Liver (tissue), 9 donors: Measurements from ENCODE around the gene ANKRD27. TPM values are rescaled to one million over a fixed set of nuclear protein-coding genes. Genes with fewer than 3 reads are reported as not detected.

ENCODE experiments used
- DNase-seq: peaks from one replicate; pipeline ENCODE4 v3.0.0-alpha.2; 2017; ENCODE audit warnings: low spot score
- H3K27ac ChIP-seq, 2 donors: one replicate each; pipeline ENCODE4 v1.7.0; 2013; ENCODE audit warnings: inconsistent platforms in 2 of 2, low read length in 2 of 2, control low read depth in 1 of 2, low read depth in 1 of 2, mild to moderate bottlenecking in 1 of 2
- H3K27me3 ChIP-seq, 4 donors: one replicate each; pipeline versions ENCODE4 v1.6.1 to v1.7.0; 2013; ENCODE audit warnings: low read length in 3 of 4, inconsistent platforms in 1 of 4, mild to moderate bottlenecking in 1 of 4, moderate library complexity in 1 of 4; ENCODE audit not compliant: control insufficient read depth in 4 of 4, insufficient read depth in 4 of 4
- H3K36me3 ChIP-seq, 4 donors: one replicate each; pipeline versions ENCODE4 v1.6.1 to v1.7.0; 2013; ENCODE audit warnings: low read length in 3 of 4, mild to moderate bottlenecking in 3 of 4, low read depth in 1 of 4, moderate library complexity in 1 of 4; ENCODE audit not compliant: control insufficient read depth in 4 of 4, insufficient read depth in 3 of 4
- H3K4me1 ChIP-seq, 4 donors: one replicate each; pipeline versions ENCODE4 v1.6.1 to v1.7.0; 2013; ENCODE audit warnings: low read length in 3 of 4, mild to moderate bottlenecking in 3 of 4, moderate library complexity in 1 of 4; ENCODE audit not compliant: control insufficient read depth in 4 of 4, insufficient read depth in 4 of 4
- H3K4me3 ChIP-seq, 3 donors: one replicate each; pipeline versions ENCODE4 v1.6.1 to v1.7.0; 2013; ENCODE audit warnings: low read length in 3 of 3, control low read depth in 1 of 3, low read depth in 1 of 3, mild to moderate bottlenecking in 1 of 3
- H3K9ac ChIP-seq, 2 donors: one replicate each; pipeline ENCODE4 v1.7.0; 2013; ENCODE audit warnings: low read length in 2 of 2, mild to moderate bottlenecking in 2 of 2, moderate library complexity in 2 of 2, control low read depth in 1 of 2, low read depth in 1 of 2
- H3K9me3 ChIP-seq, 4 donors: one replicate each; pipeline versions ENCODE4 v1.6.1 to v1.7.0; 2013; ENCODE audit warnings: low read length in 3 of 4; ENCODE audit not compliant: control insufficient read depth in 4 of 4
- CTCF ChIP-seq: fragments of 150-350 bp; IDR thresholded peaks from 2 replicates; pipeline ENCODE4 v1.5.1; 2017; ENCODE audit warnings: improper control_type of control experiment, low read depth, low read length; ENCODE audit not compliant: missing input control
- EGR1 ChIP-seq, 2 donors: IDR thresholded peaks; 2 replicates each; pipeline ENCODE4 v1.6.1; 2016 to 2018; ENCODE audit warnings: antibody characterized with exemption in 2 of 2, low read depth in 2 of 2
- FOXA1 ChIP-seq: IDR thresholded peaks from 2 replicates; pipeline ENCODE4 v1.6.1; 2016; ENCODE audit warnings: antibody characterized with exemption
- FOXA2 ChIP-seq: IDR thresholded peaks from 2 replicates; pipeline ENCODE4 v1.6.1; 2016; ENCODE audit warnings: antibody characterized with exemption
- GABPA ChIP-seq, 2 donors: IDR thresholded peaks in 1 of 2; conservative IDR thresholded peaks in 1 of 2; 2 replicates each; pipeline ENCODE4 v1.6.1; 2016; ENCODE audit warnings: antibody characterized with exemption in 2 of 2, mild to moderate bottlenecking in 1 of 2, moderate library complexity in 1 of 2
- HNF4A ChIP-seq, 2 donors: conservative IDR thresholded peaks; 2 replicates each; pipeline ENCODE4 v1.6.1; 2016; ENCODE audit warnings: antibody characterized with exemption in 2 of 2, mild to moderate bottlenecking in 2 of 2
- JUND ChIP-seq, 2 donors: IDR thresholded peaks; 2 replicates each; pipeline ENCODE4 v1.6.1; 2016; ENCODE audit warnings: antibody characterized with exemption in 2 of 2
- MAX ChIP-seq: IDR thresholded peaks from 2 replicates; pipeline ENCODE4 v1.6.1; 2016; ENCODE audit warnings: antibody characterized with exemption
- NR2F2 ChIP-seq: IDR thresholded peaks from 2 replicates; pipeline ENCODE4 v1.6.1; 2016; ENCODE audit warnings: antibody characterized with exemption
- RAD21 ChIP-seq, 2 donors: IDR thresholded peaks; 2 replicates each; pipeline ENCODE4 v1.6.1; 2016; ENCODE audit warnings: antibody characterized with exemption in 2 of 2, mild to moderate bottlenecking in 2 of 2
- REST ChIP-seq: IDR thresholded peaks from 2 replicates; pipeline ENCODE4 v1.6.1; 2016; ENCODE audit warnings: antibody characterized with exemption, mild to moderate bottlenecking
- RXRA ChIP-seq, 2 donors: IDR thresholded peaks; 2 replicates each; pipeline ENCODE4 v1.6.1; 2017 to 2018; ENCODE audit warnings: antibody characterized with exemption in 2 of 2, mild to moderate bottlenecking in 1 of 2
- SP1 ChIP-seq: IDR thresholded peaks from 2 replicates; pipeline ENCODE4 v1.6.1; 2018; ENCODE audit warnings: antibody characterized with exemption, mild to moderate bottlenecking
- TAF1 ChIP-seq: conservative IDR thresholded peaks from 2 replicates; pipeline ENCODE4 v1.6.1; 2016; ENCODE audit warnings: antibody characterized with exemption, mild to moderate bottlenecking
- YY1 ChIP-seq: IDR thresholded peaks from 2 replicates; pipeline ENCODE4 v1.6.1; 2016; ENCODE audit warnings: antibody characterized with exemption, mild to moderate bottlenecking
- ZBTB33 ChIP-seq: IDR thresholded peaks from 2 replicates; pipeline ENCODE4 v1.6.1; 2016; ENCODE audit warnings: antibody characterized with exemption
- WGBS: extraction: QIAGEN DNeasy Blood & Tissue Kit; methylation state at CpG from one replicate; pipeline ENCODE4 v1.1.7; 2013; 5-methylcytosine and 5-hydroxymethylcytosine counted together
- polyA plus RNA-seq, 2 donors: library from polyadenylated mRNA; stranded (reverse) in 1 of 2; unstranded in 1 of 2; fragments of 200-250 nt in 1 of 2; fragments of >200 nt in 1 of 2; fragmentation: Nextera tagmentation in 1 of 2; extraction: Ambion mirVana in 1 of 2; gene quantifications; one replicate each; pipeline versions ENCODE4 v1.2.1 to v1.2.3, GENCODE V29; 2013 to 2015
- total RNA-seq, 2 donors: library from RNA; depleted of rRNA; stranded (reverse); fragments of >200 nt; gene quantifications; one replicate each; pipeline ENCODE4 v1.2.3, GENCODE V29; 2014
- donor health status: healthy.
- donor health status: healthy.
- donor health status: healthy.
- donor health status: healthy.
- donor health status: healthy.

The ANKRD27 gene
- total and polyA plus RNA-seq, 4 donors, result 3.4 to 14.2 (median 7.8) TPM

DNA sequence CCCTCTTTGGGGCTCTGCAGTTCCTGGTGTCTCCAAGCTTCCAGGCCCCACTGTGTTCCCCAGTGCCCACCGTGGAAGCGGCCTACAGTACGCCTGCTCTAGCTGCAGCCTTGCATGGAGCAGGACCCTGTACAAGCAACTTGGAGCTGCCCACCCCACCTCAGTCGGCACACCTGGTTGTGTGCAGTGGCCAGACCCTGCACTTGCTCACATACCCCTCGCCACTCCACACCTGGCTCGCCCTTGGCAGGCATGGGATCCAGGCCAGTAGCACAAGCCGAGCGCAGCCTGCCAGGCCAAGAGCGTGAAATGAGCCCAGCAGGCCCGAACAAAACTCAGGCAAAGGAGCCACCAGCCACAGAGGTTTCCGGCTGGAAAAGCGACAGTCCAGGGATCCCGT lies 36.4 kb downstream of the ANKRD27 start (continued):
- TF ChIP-seq ZBTB33 (no peak), FOXA1 (no peak)

DNA sequence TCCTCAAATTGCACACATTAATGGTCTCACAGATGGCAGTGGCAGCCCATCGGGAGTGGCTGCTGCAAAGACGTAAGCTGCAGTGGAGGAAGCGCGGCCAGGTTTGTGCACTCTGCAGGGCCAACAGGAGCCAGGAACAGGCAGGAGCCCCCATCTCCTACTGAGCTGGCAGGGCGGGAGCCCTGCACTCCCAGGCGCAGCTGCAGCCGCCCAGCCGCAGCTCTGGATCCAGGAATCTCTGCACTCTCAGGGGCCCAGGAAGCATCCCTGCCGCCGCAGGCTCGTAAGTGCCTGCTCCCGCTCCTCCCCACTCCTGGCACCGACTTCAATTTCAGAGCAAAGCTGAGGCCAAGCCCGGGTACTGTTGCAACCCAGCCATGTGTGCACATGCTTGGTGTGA lies 37.5 kb downstream of the ANKRD27 start:
- DNase-seq, result no peak
- 93% methylated on average over 14 of the region's 14 CpGs for WGBS

GRCh38 chr19:32631381-32631780 lies 43.6 kb downstream of the ANKRD27 start:
- H3K9ac ChIP-seq, result no peak overlapping the region
- peaks cover 0 to 17% (median 5%) of the 10 kb centered on the region in 4 donors for H3K36me3 ChIP-seq
- no peak overlapping the region for H3K27ac ChIP-seq
- no peaks in the 10 kb centered on the region for H3K27me3 ChIP-seq
- no peaks in the 10 kb centered on the region for H3K9me3 ChIP-seq
- no peaks in the 10 kb centered on the region for H3K4me1 ChIP-seq
- no peak for DNase-seq
- WGBS, result 94% methylated on average over 15 of the region's 15 CpGs
- no peak overlapping the region for H3K4me3 ChIP-seq
- TF ChIP-seq CTCF, result no peak
- TF ChIP-seq EGR1 (IDR thresholded peaks at IDR 0.05; ENCODE audit: low read depth in 2 of 2), result no peak
- TF ChIP-seq TAF1, result no peak
- no peak for TF ChIP-seq ZBTB33
- TF ChIP-seq MAX, result no peak
- no peak for TF ChIP-seq FOXA2
- TF ChIP-seq SP1, result no peak
- TF ChIP-seq JUND (IDR thresholded peaks at IDR 0.05), result no peak
- no peak for TF ChIP-seq HNF4A (conservative IDR thresholded peaks at IDR 0.05)
- no peak for TF ChIP-seq GABPA (IDR thresholded peaks at IDR 0.05 in 1 of 2, conservative IDR thresholded peaks at IDR 0.05 in 1 of 2)
- no peak for TF ChIP-seq RAD21 (IDR thresholded peaks at IDR 0.05)
- no peak for TF ChIP-seq RXRA (IDR thresholded peaks at IDR 0.05)
- no peak for TF ChIP-seq NR2F2
- no peak for TF ChIP-seq YY1
- no peak for TF ChIP-seq FOXA1

More for the DNA sequence above, 37.5 kb downstream of the ANKRD27 start:
- no peak overlapping the region for H3K9ac ChIP-seq
- no peak overlapping the region for H3K4me3 ChIP-seq
- H3K4me1 ChIP-seq, result no peaks in the 10 kb centered on the region
- peaks cover 4 to 37% (median 18%) of the 10 kb centered on the region in 4 donors for H3K36me3 ChIP-seq
- TF ChIP-seq JUND (IDR thresholded peaks at IDR 0.05), result no peak
- TF ChIP-seq SP1, result no peak
- TF ChIP-seq REST, result no peak
- TF ChIP-seq TAF1, result no peak
- TF ChIP-seq RAD21 (IDR thresholded peaks at IDR 0.05), result no peak
- TF ChIP-seq NR2F2, result no peak
- H3K27me3 ChIP-seq, result no peaks in the 10 kb centered on the region
- H3K9me3 ChIP-seq, result peaks cover 0 to 2% (median 0%) of the 10 kb centered on the region in 4 donors
- H3K27ac ChIP-seq, result no peak overlapping the region
